Myometrial cell (primary cell): ENCODE data around the gene DTHD1. TPM values are rescaled to one million over a fixed set of nuclear protein-coding genes. Genes with fewer than 3 reads are reported as not detected.

Source experiments
- total RNA-seq: library from RNA; depleted of rRNA; stranded (reverse); fragments of >200 nt; gene quantifications from 2 replicates; pipeline ENCODE4 v1.2.3, GENCODE V29; 2015

Gene DTHD1
- total RNA-seq, result not detected in 2 replicates

DNA sequence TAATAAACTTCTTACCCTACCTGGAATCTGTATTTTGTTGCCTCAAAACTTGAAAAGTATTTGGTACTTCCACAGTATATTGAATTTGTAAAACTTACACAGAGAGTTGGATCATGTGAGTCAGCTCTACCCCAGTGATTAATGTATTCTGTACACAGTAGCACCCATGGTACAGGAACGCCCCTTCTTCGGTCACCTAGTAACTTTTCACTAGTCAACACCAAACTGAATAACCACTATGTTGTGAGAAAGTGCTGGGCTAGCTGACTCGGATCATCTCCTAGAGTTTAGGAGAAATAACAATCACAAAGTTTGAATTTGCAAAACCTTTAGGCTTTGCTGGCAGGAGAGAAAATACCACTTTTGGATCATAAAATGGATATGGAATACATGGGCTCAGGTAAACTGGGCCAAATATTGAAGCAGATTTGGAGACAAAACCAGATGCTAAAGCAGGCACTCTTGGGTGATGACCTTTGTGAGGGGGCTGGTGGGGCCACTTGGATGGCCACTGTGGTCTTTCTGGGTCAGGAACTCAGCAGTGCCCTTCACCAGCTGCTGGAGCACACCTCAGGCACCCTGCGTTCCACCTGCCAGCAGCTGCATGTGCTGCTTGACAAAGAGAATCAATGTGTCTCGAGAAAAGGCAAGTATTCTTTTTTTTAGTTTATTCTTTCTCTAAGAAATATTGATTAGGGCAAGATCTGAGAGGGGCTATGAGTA lies at the start of gene DTHD1:
TSS of gene DTHD1 (plus strand) at position 233 of the 723 bp plus-strand sequence. CDS start at position 376, 143 bp downstream.

DNA sequence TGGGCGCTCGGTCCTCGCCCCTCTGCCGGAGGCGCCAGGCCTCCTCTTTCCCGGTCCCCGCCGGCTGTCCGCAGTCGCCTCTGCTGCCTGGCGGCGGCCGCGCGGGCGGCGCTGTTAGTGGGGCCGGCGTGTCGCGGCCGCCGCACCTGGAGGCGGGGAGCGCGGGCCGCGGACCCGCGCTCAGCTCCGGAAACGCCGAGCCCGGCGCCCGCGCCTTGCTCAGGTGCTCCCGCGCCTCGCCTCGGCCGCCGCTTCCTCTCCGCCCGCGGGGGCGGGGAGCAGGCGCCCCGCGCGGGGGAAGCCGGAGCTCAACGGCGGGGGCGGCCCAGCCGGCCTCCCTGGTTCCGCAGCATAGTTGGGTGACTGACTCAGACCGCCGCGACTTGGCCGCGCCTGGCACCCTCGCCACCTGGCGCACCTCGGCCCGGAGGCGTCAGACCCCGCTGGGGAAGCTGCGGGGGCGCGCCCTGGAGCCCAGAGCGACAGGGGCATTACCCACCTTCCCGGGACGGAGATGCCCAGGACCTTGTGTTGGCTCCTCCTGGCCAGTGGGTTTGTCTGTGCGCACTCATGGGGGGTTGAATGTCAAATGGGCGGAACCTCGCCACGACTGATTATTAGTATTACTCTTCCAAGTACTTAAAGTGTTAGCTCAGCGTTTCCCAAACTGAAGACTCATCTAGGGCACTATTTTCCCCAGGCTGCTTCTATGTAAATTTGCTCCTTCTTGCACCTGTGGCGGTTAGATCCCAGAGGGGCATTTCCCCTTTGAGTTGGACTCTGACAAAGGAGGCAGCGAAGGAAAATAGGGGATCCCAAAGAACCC lies 36.9 kb upstream of the DTHD1 start, which contains the start of gene ARAP2:
TSS of gene ARAP2 (minus strand) at position 258 of the 826 bp plus-strand sequence. CDS start 15,028 bp downstream, outside the sequence.

Other genes starting within 250 kb of the DTHD1 start
- 1.4 and 1.9 TPM in 2 replicates for gene ARAP2, start 37.1 kb upstream of the DTHD1 start, total RNA-seq